ENCODE measurements around the gene LRRC8D. TPM values are rescaled to one million over a fixed set of nuclear protein-coding genes. Genes with fewer than 3 reads are reported as not detected.
"Not testable (repeated sequence)": the region's sequence is repeated elsewhere in the genome, so short reads cannot be mapped to it uniquely, and the experiment has no call there.

The LRRC8D gene
- total RNA-seq, 1 donor from 2014 or later, result 10.2 TPM

DNA sequence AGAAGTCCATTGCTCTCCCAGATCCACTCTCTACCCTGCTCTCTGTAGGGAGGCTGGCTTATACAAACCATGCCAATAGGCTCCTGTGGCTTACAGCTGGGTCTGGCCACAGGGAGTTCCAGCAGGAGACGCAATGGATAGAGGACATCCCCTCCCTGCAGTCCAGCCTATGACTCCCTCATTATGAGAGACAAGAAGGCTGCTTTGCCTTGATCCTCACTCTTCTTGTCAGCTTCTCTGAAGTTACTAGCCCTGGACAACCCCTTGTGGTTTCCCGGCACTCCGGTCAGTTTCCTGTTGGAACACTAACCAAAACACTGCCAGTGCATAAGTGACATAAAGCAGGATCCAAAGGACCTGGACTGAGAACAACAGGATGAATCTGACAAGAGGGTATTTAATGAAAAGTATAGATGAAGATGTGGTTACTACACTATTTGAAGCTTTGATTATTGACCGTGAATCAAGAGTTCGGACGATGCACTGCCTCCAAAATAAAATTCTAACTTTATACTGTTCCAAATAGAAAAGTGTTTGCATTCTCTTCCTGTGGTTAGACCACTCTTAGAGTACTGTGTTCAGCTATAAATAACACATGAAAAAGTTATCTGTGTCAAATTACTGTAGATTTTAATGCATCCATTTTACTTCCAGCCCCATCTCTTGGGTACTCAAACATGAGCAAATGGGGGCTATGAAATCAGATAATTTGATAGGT lies 141.4 kb downstream of the LRRC8D start:
- no peak for DNase-seq

DNA sequence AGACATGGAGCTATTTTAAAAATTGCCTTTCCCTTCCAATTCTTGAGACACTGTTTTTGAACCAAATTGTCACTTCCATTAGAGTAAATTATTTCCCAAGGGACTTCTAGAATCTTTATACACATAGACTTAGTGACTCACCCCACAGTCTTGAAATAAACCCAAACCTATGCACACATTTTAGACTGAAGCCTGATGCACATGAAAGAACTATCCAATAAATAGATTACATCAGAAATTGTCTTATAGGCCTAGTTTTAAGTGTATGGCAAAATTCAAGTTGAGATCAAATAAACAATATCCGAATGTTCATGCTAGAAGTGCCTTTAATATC lies 141.9 kb downstream of the LRRC8D start:
- no peak for DNase-seq

DNA sequence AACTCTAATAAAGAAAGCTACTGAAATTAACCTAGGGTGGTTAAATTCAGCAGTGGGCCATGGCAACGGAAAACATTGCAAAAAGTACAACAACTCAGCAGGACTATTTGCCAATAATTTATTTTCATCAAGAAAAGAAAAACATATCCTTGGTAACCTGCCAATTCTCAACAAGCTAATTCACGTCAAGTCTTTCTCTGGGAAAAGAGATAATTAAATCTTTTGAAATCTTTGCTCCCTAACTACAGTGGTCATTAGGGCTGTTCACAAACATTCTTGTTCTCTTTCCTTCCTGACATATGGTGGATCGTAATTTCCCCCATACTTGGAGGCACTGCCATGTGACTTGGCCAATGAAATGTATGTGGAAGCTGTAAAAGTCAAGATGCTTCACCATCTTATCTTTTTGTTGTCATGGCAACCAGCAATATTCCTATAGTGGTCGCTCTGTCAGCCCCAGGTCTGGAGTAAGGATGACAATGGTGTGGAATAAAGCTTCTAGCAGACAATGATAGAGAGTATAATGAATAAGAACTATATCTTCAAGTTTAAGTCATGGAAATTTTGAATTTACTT lies 144.4 kb downstream of the LRRC8D start:
- DNase-seq, result peak; percentile 24

DNA sequence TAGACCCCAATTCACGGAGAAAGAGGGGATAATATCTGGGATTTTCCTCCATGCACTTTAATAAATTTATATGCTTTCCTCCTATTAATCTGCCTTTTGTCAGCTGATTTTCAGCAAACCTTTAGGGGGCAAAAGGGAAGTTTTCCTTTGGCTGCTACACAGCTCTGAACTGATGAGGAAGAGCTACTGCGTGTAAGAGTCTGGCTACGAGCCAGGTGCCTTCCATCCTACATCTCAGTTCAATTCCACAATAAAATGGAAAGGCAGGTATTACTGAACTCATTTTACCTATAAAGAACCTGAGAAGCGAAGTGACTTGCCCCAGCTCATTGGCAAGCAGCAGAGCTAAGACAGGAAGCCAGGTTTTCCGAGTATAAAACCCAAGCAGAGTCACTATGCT lies 145.8 kb downstream of the LRRC8D start:
- no peak for DNase-seq

DNA sequence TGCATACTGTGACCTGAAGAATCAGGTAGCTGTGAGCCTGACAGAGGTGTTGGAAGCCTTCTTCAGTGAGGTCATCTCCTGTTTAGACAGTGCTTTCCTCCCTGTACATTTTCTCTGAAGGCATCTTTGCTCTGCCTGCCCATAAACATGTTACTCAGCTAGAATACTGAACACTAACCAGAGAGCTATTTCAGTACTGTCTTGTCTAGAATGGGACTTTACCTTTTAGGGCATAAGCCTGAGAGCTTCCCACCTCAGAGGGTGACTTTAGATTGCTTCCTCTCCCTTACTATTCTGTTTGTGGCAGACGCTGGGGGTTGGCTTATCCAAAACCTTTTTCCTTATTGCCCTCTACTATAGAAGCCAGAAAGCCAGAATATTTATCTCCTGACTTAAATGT lies 150.8 kb downstream of the LRRC8D start:
- no peak for DNase-seq

DNA sequence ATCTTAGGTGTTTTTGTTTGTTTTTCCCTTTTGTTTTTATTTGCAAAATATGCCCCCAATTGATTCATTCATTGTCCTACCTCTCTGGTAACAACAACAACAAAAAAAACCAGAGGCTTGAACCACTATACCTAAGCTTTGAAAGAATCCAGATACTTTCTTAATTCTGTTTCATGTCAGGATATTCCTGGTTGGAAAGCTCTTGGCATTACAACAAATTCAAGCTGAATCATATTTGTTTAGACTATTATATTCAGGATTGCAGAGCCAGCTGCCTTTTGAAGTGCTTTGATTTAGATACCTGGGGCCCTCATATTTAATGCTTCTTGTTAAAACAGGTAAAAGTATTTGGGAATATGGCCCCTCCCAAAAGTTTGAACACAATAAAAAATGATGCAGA lies 151.2 kb downstream of the LRRC8D start:
- no peak for DNase-seq

DNA sequence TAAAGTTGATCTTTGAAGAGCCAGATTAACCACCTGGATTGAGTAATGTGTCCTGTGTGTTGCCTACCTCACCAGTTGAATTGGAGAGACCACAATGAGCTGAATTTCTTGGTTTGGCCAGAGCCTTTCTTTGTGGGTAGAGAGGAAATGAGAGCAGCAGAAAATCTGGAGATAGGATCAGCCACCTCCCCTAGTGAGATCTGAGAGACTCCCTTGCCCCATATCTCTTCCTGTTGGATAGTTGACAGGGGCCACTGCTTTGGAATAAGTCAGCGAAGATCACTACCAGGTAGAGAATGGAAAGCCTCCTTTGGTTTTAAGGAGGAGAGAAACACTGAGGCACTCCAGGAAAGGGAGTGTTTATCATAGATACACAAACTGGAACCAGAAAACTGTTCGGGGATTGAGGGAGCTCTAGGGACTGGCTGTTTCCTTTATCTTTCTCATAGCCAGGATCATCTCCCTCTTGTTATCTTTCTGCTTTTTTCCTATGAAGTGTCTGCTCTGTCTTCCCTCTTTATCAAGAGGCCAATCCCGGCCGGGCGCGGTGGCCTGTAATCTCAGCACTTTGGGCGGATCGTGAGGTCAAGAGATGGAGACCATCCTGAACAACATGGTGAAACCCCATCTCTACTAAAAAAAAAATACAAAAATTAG lies 152.8 kb downstream of the LRRC8D start:
- no peak for DNase-seq

DNA sequence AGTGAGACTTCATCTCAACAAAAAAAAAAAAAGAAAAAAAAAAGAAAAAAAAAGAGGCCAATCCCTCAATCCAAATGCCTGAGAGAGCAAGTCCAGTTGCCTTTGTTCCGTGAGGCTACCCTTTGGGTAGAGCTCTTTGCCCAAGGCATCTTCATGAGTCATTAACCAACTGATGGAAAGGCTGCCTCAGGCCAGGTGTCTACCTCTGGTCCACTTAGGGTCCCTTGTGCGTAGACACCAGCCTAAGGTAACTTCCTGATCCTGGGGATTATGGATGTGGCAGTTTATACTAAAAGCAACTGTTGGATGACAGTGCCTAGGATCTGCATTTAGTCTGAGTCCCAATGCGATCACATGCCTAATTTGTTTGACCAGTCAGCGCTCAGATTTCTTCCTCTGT lies 153.4 kb downstream of the LRRC8D start:
- DNase-seq, result no peak

DNA sequence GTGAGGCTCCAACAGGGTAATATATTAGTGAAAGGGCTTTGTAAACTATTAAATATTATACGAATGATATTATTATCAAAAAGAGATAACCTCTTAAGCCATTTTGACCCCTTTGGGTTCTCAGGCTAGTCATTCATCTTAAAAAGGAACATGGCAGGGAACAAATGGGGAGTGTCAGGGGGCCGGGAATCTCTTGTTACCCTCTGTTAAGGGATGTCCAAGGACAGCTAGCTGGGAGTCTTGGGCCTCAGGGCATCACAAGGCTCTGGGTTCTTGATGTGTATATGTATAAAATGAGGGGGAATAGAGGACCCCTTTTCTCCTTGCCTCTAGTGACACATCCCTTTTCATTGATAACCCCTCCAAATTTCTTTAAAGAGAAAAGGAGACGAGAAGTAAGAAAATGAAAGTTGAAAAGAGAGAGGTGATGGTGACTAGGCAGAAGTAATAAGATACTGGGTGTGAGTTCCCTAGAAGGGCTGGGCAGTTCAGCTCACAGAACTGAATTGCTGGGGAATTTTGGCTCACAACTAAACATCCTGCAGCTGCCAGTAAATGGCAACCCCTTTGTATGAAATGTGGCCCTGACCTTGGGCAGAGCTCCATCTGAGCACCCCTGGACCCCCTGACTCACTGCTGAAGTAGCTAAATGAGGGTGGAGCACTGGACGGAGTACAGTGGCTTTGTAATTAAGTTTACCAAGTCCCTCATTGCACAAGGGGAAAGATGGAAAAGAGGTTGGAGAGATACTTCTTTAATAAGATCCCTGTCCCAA lies 154.1 kb downstream of the LRRC8D start:
- no peak for DNase-seq

DNA sequence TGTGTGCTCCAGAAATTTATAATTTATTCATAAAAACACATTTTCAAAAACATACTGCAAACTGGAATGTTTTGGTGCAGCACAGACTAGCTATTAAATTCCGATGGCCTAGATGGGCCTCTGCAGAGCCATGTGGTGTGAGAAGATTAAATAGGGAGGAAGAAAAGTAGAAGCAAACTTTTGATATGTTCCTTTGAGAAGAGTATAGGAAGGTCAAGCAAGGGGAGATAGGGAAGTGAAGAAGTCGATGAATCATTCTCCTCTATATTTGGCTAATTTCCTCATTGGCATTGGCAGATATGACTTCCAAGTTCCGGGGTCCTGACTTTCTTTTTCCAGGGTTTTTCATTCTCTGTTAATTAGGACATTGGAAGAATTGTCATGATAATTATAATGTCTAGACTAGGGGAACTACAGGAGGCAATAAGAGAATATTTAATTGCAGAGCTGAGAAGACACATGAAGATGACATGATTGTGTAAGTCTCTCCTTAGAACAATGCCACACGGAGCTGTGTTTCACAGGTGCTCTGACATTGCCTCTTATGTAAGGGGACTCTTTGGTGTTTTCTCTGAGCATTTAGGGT lies 154.8 kb downstream of the LRRC8D start:
- no peak for DNase-seq

DNA sequence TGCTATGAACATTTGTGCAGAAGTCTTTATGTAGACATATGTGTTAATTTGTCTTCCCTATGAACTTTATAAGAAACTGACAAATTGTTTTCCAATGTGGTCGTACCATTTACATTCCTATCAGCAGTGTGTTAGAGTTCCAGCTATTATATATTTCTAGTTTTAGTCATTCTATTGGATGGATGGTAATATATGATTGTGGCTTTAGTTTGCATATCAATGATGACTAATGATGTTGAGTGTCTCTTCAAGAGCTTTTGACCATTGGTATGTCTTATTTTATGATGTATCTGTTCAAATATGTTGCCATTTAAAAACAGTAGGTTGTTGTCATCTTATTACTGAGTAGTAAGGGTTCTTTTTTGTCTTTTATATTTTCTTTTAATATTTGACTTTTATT lies 157.9 kb downstream of the LRRC8D start:
- DNase-seq, result no peak

DNA sequence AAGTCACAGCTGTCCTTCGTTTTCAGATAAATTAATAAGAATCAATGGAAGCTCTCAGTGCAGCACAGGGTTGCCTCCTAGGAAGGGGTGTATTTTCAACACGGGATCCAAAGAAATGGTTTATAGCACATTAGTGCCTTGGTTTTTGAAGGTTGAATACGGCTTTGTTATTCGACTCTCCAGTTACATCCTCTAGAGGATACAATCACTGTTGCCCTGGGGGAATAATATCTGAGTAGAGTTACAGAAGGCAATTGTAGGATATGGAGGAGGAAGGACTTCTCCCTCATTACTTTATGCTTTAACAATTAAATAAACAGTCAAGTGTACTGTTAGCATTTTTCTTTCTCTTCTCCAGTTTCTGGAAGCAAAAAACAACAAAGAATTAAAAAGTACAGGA lies 159.8 kb downstream of the LRRC8D start:
- DNase-seq, result no peak

DNA sequence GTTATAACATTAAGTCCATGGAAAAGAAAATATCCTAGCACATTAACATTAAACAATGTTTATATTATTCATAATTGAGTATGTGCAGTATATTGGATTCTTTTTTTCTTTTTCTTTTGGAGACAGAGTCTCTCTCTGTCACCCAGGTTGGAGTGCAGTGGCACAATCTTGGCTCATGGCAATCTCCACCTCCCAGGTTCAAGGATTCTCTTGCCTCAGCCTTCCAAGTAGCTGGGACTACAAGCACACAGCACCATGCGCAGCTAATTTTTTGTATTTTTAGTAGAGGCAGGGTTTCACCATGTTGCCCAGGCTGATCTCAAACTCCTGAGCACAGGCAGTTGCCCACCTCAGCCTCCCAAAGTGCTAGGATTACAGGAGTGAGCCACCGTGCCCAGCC lies 162.0 kb downstream of the LRRC8D start:
- not testable (repeated sequence) for DNase-seq

DNA sequence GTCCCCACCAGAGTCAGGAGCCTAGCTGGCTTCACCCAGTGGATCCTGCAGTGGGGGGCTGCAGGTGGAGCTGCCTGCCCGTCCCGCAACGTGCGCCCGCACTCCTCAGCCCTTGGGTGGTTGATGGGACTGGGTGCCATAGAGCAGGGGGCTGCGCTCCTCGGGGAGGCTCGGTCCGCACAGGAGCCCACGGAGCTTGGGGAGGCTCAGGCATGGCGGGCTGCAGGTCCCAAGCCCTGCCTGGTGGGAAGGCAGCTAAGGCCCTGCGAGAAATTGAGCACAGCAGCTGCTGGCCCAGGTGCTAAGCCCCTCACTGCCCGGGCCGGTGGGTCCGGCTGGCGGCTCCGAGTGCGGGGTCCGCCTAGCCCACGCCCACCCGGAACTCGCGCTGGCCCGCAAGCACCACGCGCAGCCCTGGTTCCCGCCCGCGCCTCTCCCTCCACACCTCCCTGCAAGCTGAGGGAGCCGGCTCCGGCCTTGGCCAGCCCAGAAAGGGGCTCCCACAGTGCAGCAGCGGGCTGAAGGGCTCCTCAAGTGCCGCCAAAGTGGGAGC lies 163.8 kb downstream of the LRRC8D start:
- not testable (repeated sequence) for DNase-seq

DNA sequence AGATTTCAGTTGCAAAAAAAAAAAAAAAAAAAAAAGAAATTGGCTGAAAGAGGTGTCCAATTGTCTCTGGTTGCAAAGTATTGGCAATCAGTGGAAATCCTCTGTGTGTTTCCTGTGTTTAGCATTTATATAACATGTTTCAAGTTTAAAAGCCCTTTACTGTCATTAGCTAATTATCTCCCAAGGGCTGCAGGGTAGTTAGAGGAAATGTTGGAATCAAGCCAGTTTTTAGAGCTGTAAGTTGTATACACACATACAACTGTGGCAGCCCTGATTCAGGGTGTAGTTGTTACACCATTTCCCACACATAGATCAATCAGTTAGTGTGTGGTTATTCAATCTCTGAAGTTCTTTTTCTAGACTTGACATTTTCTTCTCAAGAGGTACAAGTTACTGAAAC lies 165.2 kb downstream of the LRRC8D start:
- DNase-seq, result no peak

Other genes starting within 250 kb of the LRRC8D start
- gene LRRC8C, start 187.9 kb upstream of the LRRC8D start, total RNA-seq, result 9.7 TPM
- gene ZNF326, start 174.1 kb downstream of the LRRC8D start, total RNA-seq, result 21.1 TPM

All from skin of body (tissue), 2 donors.